ENCODE results near the gene ATP12A.

DNA sequence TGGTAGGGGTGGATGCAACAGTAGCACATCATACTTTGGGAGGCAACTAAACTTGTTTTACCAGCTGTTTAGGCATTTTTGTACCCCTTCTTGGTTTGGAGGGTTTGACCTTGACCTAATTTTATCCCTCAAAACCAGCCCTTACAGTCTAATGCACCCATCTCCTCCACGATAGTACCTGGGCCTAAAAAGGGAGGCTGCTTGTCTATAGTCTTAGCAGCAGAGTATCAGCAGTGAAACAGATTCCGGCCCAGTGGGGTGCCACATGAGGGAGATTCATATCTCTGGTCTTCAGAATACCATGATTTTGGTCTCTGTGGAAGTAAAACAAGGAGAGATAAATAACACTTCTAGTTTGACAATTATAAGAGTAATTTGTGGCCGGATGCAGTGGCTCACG, 39.5 kb upstream of the ATP12A start:
- TF ChIP-seq, protein P1, sequence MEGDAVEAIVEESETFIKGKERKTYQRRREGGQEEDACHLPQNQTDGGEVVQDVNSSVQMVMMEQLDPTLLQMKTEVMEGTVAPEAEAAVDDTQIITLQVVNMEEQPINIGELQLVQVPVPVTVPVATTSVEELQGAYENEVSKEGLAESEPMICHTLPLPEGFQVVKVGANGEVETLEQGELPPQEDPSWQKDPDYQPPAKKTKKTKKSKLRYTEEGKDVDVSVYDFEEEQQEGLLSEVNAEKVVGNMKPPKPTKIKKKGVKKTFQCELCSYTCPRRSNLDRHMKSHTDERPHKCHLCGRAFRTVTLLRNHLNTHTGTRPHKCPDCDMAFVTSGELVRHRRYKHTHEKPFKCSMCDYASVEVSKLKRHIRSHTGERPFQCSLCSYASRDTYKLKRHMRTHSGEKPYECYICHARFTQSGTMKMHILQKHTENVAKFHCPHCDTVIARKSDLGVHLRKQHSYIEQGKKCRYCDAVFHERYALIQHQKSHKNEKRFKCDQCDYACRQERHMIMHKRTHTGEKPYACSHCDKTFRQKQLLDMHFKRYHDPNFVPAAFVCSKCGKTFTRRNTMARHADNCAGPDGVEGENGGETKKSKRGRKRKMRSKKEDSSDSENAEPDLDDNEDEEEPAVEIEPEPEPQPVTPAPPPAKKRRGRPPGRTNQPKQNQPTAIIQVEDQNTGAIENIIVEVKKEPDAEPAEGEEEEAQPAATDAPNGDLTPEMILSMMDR (IDR thresholded peaks at IDR 0.05; ENCODE audit: poor library complexity), result no peak
- TF ChIP-seq EZH2phosphoT487 (IDR thresholded peaks at IDR 0.05; ENCODE audit: low read depth, severe bottlenecking, unreplicated experiment), result no peak
- TF ChIP-seq EZH2 (IDR thresholded peaks at IDR 0.05; ENCODE audit: borderline replicate concordance), result no peak

Measured in hepatocyte (in vitro differentiated cells).